Measurements from ENCODE around the gene DOK1.

DOK1 gene

GRCh38 chr2:74548285-74548899 is 6.1 kb upstream of the DOK1 start:
- no peaks in the 10 kb centered on the region for H3K9me2 ChIP-seq (replicated peaks; ENCODE audit: control insufficient read depth, low read length)
- no peaks in the 10 kb centered on the region for H3K9me3 ChIP-seq (ENCODE audit: control insufficient read depth, insufficient read depth, low read length)
- 0 out of 2 replicates have a peak overlapping the region, but pooled peaks have one; percentile 16 for H3K4me3 ChIP-seq (ENCODE audit: low read length)
- peaks cover 44% of the 10 kb centered on the region for H3K27me3 ChIP-seq (ENCODE audit: control insufficient read depth, low read length)
- no peaks in the 10 kb centered on the region for H4K20me1 ChIP-seq (ENCODE audit: control insufficient read depth, insufficient read depth, low read depth, low read length)
- H3K36me3 ChIP-seq (ENCODE audit: control insufficient read depth, low read length): no peaks in the 10 kb centered on the region
- peak overlapping the region; percentile 27; the same call in 1 of the 2 replicates for H3K4me2 ChIP-seq (ENCODE audit: low read length)
- TF ChIP-seq, protein P1, sequence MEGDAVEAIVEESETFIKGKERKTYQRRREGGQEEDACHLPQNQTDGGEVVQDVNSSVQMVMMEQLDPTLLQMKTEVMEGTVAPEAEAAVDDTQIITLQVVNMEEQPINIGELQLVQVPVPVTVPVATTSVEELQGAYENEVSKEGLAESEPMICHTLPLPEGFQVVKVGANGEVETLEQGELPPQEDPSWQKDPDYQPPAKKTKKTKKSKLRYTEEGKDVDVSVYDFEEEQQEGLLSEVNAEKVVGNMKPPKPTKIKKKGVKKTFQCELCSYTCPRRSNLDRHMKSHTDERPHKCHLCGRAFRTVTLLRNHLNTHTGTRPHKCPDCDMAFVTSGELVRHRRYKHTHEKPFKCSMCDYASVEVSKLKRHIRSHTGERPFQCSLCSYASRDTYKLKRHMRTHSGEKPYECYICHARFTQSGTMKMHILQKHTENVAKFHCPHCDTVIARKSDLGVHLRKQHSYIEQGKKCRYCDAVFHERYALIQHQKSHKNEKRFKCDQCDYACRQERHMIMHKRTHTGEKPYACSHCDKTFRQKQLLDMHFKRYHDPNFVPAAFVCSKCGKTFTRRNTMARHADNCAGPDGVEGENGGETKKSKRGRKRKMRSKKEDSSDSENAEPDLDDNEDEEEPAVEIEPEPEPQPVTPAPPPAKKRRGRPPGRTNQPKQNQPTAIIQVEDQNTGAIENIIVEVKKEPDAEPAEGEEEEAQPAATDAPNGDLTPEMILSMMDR (IDR thresholded peaks at IDR 0.05; ENCODE audit: low read depth, low read length, poor library complexity, severe bottlenecking): no peak
- no peak for TF ChIP-seq EZH2phosphoT487 (IDR thresholded peaks at IDR 0.05; ENCODE audit: borderline replicate concordance, low read length)
- H3K27ac ChIP-seq (ENCODE audit: low read depth, low read length): no peak overlapping the region
- H3K79me2 ChIP-seq (ENCODE audit: control insufficient read depth, low read length): no peaks in the 10 kb centered on the region
- H3K4me1 ChIP-seq (ENCODE audit: control insufficient read depth, low read length): peaks cover 16% of the 10 kb centered on the region
- no peaks in the 10 kb centered on the region for H3F3A ChIP-seq (ENCODE audit: control insufficient read depth, insufficient read depth)

DNA sequence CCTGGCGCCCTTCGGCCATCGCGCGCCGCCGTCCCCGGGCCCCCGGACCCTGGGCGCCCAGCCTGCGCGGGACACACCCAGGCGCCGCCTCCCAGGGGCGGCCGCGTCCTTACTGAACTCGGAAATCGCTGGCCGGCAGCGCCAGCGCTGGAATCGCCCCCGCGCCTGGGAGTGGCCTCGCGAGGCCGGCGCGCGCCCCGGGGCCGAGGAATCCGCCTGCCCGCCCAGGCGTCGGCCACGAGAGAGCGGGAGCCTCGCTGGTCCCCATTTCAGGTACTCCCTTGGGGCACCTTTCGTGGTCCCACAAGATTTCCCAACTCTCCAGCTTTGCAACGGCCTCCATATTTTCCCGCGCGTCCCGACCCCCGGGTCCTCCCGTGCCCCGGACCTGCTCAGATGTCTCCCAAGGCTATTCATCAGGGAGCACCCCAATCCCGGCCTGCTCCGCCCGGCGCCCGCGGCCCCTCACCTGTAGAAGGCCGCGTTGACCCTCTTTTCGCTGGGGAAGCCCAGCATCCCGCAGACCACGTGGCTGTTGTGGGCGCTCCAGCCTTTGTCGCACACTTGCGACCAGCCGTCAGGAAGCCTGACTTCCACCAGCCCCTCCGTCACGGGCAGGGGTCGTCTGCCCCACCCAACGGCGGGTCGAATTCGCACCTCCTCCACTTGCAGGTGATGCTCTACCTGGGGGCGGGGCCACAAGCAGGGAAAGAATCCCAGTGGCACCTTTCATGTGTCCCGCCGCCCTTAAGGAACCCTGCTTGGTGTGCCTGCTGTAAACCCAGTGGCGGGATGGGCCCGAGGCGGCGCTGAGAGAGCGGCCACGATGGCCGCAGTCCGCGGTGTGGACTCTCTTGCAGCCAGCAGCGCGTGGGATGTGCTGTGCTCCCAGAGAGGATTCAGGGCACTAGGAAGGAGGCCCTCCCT is 5.4 kb upstream of the DOK1 start:
- H3K27me3 ChIP-seq (ENCODE audit: control insufficient read depth, low read length): peaks cover 44% of the 10 kb centered on the region
- peak overlapping the region; percentile 27; the same call in 1 of the 2 replicates for H3K4me2 ChIP-seq (ENCODE audit: low read length)
- no peak overlapping the region for H3K27ac ChIP-seq (ENCODE audit: low read depth, low read length)
- H3K36me3 ChIP-seq (ENCODE audit: control insufficient read depth, low read length): no peaks in the 10 kb centered on the region
- H3K79me2 ChIP-seq (ENCODE audit: control insufficient read depth, low read length): no peaks in the 10 kb centered on the region
- H3K4me1 ChIP-seq (ENCODE audit: control insufficient read depth, low read length): peaks cover 23% of the 10 kb centered on the region
- peak; percentile 77; the same call in 1 of the 2 replicates for TF ChIP-seq EZH2phosphoT487 (IDR thresholded peaks at IDR 0.05; ENCODE audit: borderline replicate concordance, low read length)
- TF ChIP-seq, protein P1 (IDR thresholded peaks at IDR 0.05; ENCODE audit: low read depth, low read length, poor library complexity, severe bottlenecking): no peak
- no peaks in the 10 kb centered on the region for H4K20me1 ChIP-seq (ENCODE audit: control insufficient read depth, insufficient read depth, low read depth, low read length)
- no peaks in the 10 kb centered on the region for H3K9me2 ChIP-seq (replicated peaks; ENCODE audit: control insufficient read depth, low read length)
- 0 out of 2 replicates have a peak overlapping the region, but pooled peaks have one; percentile 16 for H3K4me3 ChIP-seq (ENCODE audit: low read length)
- H3F3A ChIP-seq (ENCODE audit: control insufficient read depth, insufficient read depth): no peaks in the 10 kb centered on the region
- no peaks in the 10 kb centered on the region for H3K9me3 ChIP-seq (ENCODE audit: control insufficient read depth, insufficient read depth, low read length)

GRCh38 chr2:74550231-74550630 is 4.3 kb upstream of the DOK1 start:
- peaks cover 39% of the 10 kb centered on the region for H3K27me3 ChIP-seq (ENCODE audit: control insufficient read depth, low read length)
- no peaks in the 10 kb centered on the region for H3F3A ChIP-seq (ENCODE audit: control insufficient read depth, insufficient read depth)
- H3K4me1 ChIP-seq (ENCODE audit: control insufficient read depth, low read length): peaks cover 24% of the 10 kb centered on the region
- TF ChIP-seq, protein P1 (IDR thresholded peaks at IDR 0.05; ENCODE audit: low read depth, low read length, poor library complexity, severe bottlenecking): no peak
- no peak for TF ChIP-seq EZH2phosphoT487 (IDR thresholded peaks at IDR 0.05; ENCODE audit: borderline replicate concordance, low read length)
- no peaks in the 10 kb centered on the region for H4K20me1 ChIP-seq (ENCODE audit: control insufficient read depth, insufficient read depth, low read depth, low read length)
- H3K4me3 ChIP-seq (ENCODE audit: low read length): no peak overlapping the region
- no peaks in the 10 kb centered on the region; the same call in 1 of the 2 replicates for H3K36me3 ChIP-seq (ENCODE audit: control insufficient read depth, low read length)
- H3K4me2 ChIP-seq (ENCODE audit: low read length): no peak overlapping the region
- H3K9me2 ChIP-seq (replicated peaks; ENCODE audit: control insufficient read depth, low read length): no peaks in the 10 kb centered on the region
- peaks cover 7% of the 10 kb centered on the region for H3K79me2 ChIP-seq (ENCODE audit: control insufficient read depth, low read length)
- H3K27ac ChIP-seq (ENCODE audit: low read depth, low read length): no peak overlapping the region
- no peaks in the 10 kb centered on the region for H3K9me3 ChIP-seq (ENCODE audit: control insufficient read depth, insufficient read depth, low read length)
